ENCODE results near the gene ALG12. TPM values are rescaled to one million over a fixed set of nuclear protein-coding genes. Genes with fewer than 3 reads are reported as not detected.

The ALG12 gene
- total RNA-seq, 1 experiment from 2014 or later: 26.2 TPM

Other genes starting within 250 kb of the ALG12 start
- gene BRD1, start 90.6 kb downstream of the ALG12 start, total RNA-seq (2014; rRNA removed; shearing (Covaris generic)): 5.0 and 10.2 TPM in 2 replicates
- 3.8 and 7.1 TPM in 2 replicates for gene ZBED4, start 64.6 kb downstream of the ALG12 start, total RNA-seq (2014; rRNA removed; shearing (Covaris generic))
- 70.9 and 83.7 TPM in 2 replicates for gene CRELD2, start 196 bp upstream of the ALG12 start, total RNA-seq (2014; rRNA removed; shearing (Covaris generic))
- 20.4 and 44.2 TPM in 2 replicates for gene PIM3, start 42.3 kb upstream of the ALG12 start, total RNA-seq (2014; rRNA removed; shearing (Covaris generic))
- gene IL17REL, start 94.3 kb upstream of the ALG12 start, total RNA-seq (2014; rRNA removed; shearing (Covaris generic)): not detected in 2 replicates
- gene TTLL8, start 139.9 kb upstream of the ALG12 start, total RNA-seq (2014; rRNA removed; shearing (Covaris generic)): not detected in 2 replicates
- 0.52 TPM in 1 of 2 replicates, not detected in the other for gene MLC1, start 167.0 kb upstream of the ALG12 start, total RNA-seq (2014; rRNA removed; shearing (Covaris generic))
- gene MOV10L1, start 171.6 kb upstream of the ALG12 start, total RNA-seq (2014; rRNA removed; shearing (Covaris generic)): 0.71 and 1.8 TPM in 2 replicates